Ramos (cell line): Measurements from ENCODE around the gene NAIF1.
"Not testable (repeated sequence)": the region's sequence is repeated elsewhere in the genome, so short reads cannot be mapped to it uniquely, and the experiment has no call there.

Experiments
- in situ Hi-C: fragments of 300-500 bp; cut with MboI; formaldehyde crosslinking; loops from one replicate; pipeline ENCODE4 v1.14.3; 2022; ENCODE audit warnings: low sequenced_read_pairs; ENCODE audit not compliant: unreplicated experiment

The NAIF1 gene

GRCh38 chr9:128062846-128063831 lies 4.0 kb downstream of the NAIF1 start:
- in situ Hi-C loops: no loop called here

- in situ Hi-C loops: no loop called here
Measured at GRCh38 chr9:128062279-128062678, 4.8 kb downstream of the NAIF1 start.

GRCh38 chr9:128061275-128061960 lies 5.7 kb downstream of the NAIF1 start:
- in situ Hi-C loops: no loop called here

- in situ Hi-C loops: no loop called here
Measured at GRCh38 chr9:128059365-128059983, 7.6 kb downstream of the NAIF1 start.

GRCh38 chr9:128057724-128058409 lies 9.3 kb downstream of the NAIF1 start:
- in situ Hi-C loops: no loop called here

GRCh38 chr9:128056887-128057723 lies 10.0 kb downstream of the NAIF1 start:
- in situ Hi-C loops: no loop called here

GRCh38 chr9:128056086-128056485 lies 11.0 kb downstream of the NAIF1 start:
- in situ Hi-C loops: no loop called here

- in situ Hi-C loops: no loop called here
Measured at GRCh38 chr9:128055344-128056040, 11.6 kb downstream of the NAIF1 start.

- in situ Hi-C loops: no loop called here
Measured at GRCh38 chr9:128054087-128054486, 13.0 kb downstream of the NAIF1 start.

- in situ Hi-C loops: no loop called here
Measured at GRCh38 chr9:128053560-128053959, 13.6 kb downstream of the NAIF1 start.

- in situ Hi-C loops: no loop called here
Measured at GRCh38 chr9:128051932-128052709, 15.0 kb downstream of the NAIF1 start.

- in situ Hi-C loops: no loop called here
Measured at GRCh38 chr9:128049843-128050242, 17.3 kb downstream of the NAIF1 start.

GRCh38 chr9:128048663-128049062 lies 18.5 kb downstream of the NAIF1 start:
- in situ Hi-C loops: no loop called here

GRCh38 chr9:128047231-128047630 lies 19.9 kb downstream of the NAIF1 start:
- in situ Hi-C loops: no loop called here

GRCh38 chr9:128045831-128046230 lies 21.3 kb downstream of the NAIF1 start:
- in situ Hi-C loops: no loop called here

- in situ Hi-C loops: not testable (repeated sequence)
Measured at GRCh38 chr9:128045409-128045808, 21.7 kb downstream of the NAIF1 start.

GRCh38 chr9:128043467-128043868 lies 23.7 kb downstream of the NAIF1 start:
- in situ Hi-C loops: no loop called here

GRCh38 chr9:128042043-128042442 lies 25.1 kb downstream of the NAIF1 start:
- in situ Hi-C loops: no loop called here
